K562 (cell line): Measurements from ENCODE around the gene ADI1. TPM values are rescaled to one million over a fixed set of nuclear protein-coding genes. Genes with fewer than 3 reads are reported as not detected.

Source experiments
- HDAC6 ChIP-seq: IDR thresholded peaks from 2 replicates; pipeline ENCODE4 v1.6.1; 2012; ENCODE audit warnings: low read depth, mild to moderate bottlenecking, control low read depth, inconsistent platforms, low read length, moderate library complexity
- MXI1 ChIP-seq: IDR thresholded peaks from 2 replicates; pipeline ENCODE4 v1.6.1; 2011; ENCODE audit warnings: low read depth, mild to moderate bottlenecking, improper control_type of control experiment, low read length
- PURB ChIP-seq: sonication (generic); formaldehyde crosslinking; IDR thresholded peaks from 2 replicates; pipeline ENCODE4 v1.9.0; 2021; ENCODE audit warnings: low read depth, mild to moderate bottlenecking, missing genetic modification reagents
- YY1 ChIP-seq, 3 experiments: IDR thresholded peaks; 2 replicates each; pipeline ENCODE4 v1.6.1; 2011; ENCODE audit warnings: low read length in 2 of 3, mild to moderate bottlenecking in 2 of 3, moderate library complexity in 2 of 3, borderline replicate concordance in 1 of 3, control low read depth in 1 of 3, low read depth in 1 of 3; ENCODE audit not compliant: insufficient read depth in 3 of 3, insufficient replicate concordance in 2 of 3, control insufficient read depth in 1 of 3, insufficient read length in 1 of 3; ENCODE audit errors: extremely low read depth in 1 of 3
- ZC3H11A ChIP-seq: IDR thresholded peaks from 2 replicates; pipeline ENCODE4 v1.6.1; 2012; ENCODE audit warnings: low read depth, low read length, improper control_type of control experiment
- ZNF780A ChIP-seq: fragments of 250-450 bp; sonication (Bioruptor Pico); IDR thresholded peaks from 2 replicates; pipeline ENCODE4 v1.5.0; 2021; ENCODE audit warnings: mild to moderate bottlenecking
- polyA plus RNA-seq, 8 experiments: library from polyadenylated mRNA; depleted of rRNA in 4 of 8; stranded (reverse) in 5 of 8; unstranded in 3 of 8; fragments of >200 nt; fragmentation: Nextera tagmentation in 2 of 8; fragmentation: Illumina TruSeq in 1 of 8; extraction: Ambion mirVana in 2 of 8; extraction: Trizol in 1 of 8; gene quantifications; 2 replicates each; pipeline versions ENCODE4 v1.2.1 to v1.2.3, GENCODE V29; 2011 to 2014; ENCODE audit warnings: inconsistent platforms in 1 of 8, missing spikeins in 1 of 8
- total RNA-seq, 7 experiments: library from RNA; depleted of rRNA in 6 of 7; stranded (reverse); fragments of >200 nt in 6 of 7; fragmentation: Illumina TruSeq in 2 of 7; extraction: Trizol in 2 of 7; gene quantifications; 2 replicates each; pipeline versions ENCODE4 v1.2.1 to v1.2.3, GENCODE V29; 2011 to 2021; ENCODE audit warnings: low replicate concordance in 1 of 7
- TF ChIP-seq, protein P1 (sequence below): fragments of 450-650 bp; IDR thresholded peaks from 2 replicates; pipeline ENCODE4 v1.6.1; 2016; ENCODE audit warnings: mild to moderate bottlenecking
- TF ChIP-seq, protein P2 (sequence below), 3 experiments: fragments of 200-800 bp in 1 of 3; fragments of 250-450 bp in 1 of 3; fragments of 450-650 bp in 1 of 3; sonication (Bioruptor Pico) in 1 of 3; sonication (Bioruptor generic) in 1 of 3; formaldehyde crosslinking in 1 of 3; IDR thresholded peaks; 2 replicates each; pipeline versions ENCODE4 v1.6.1 to v1.8.0; 2016 to 2022; ENCODE audit warnings: mild to moderate bottlenecking in 2 of 3, missing genetic modification characterization in 2 of 3, missing compliant biosample characterization in 1 of 3, moderate library complexity in 1 of 3

Gene ADI1
- total and polyA plus RNA-seq, 9 of the 15 experiments (the other 6 are each of a cell fraction or from before 2014, with no cell fraction given): 6.1 to 51.0 (median 27.1) TPM

DNA sequence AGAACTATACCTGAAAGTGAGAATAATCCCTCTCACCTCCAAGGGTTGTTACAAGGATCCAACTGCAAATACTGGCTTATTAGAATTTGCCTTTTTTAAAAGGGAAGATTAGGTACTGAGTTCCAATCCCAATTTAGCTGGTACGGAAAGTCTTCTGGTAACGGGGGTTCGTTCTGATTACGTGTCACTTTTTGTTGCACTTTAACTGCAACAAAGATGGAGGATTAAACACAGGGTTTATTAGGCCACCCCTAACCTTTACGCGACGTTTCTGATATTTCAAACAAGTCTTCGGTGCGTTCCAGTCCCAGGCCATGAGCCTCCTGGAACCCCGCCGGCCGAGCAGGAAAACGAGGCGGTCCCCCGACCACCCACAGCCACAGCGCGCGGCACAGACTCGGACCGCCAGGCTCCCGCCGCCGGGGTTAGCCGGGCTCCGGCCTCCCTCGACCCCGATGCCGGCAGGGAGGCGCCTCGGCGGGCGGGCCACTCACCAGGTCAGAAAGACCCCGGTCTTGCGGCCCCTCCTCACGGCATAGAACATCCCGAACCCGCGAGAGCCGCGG is 38.4 kb upstream of the ADI1 start (continued):
- TF ChIP-seq ZC3H11A (no peak), HDAC6 (no peak), MXI1 (no peak), YY1 (IDR thresholded peaks at IDR 0.05; ENCODE audit: borderline replicate concordance in 1 of 3, control insufficient read depth in 1 of 3, extremely low read depth in 1 of 3, insufficient read depth in 3 of 3, insufficient read length in 1 of 3, insufficient replicate concordance in 2 of 3, low read depth in 1 of 3, low read length in 2 of 3) (peak in 1 of 3 experiments; percentile 4), ZNF780A (CRISPR knock-in tag) (no peak), PURB (CRISPR knock-in tag) (0 out of 2 replicates have a peak, but pooled peaks have one; percentile 54)
- TF ChIP-seq, protein P1, sequence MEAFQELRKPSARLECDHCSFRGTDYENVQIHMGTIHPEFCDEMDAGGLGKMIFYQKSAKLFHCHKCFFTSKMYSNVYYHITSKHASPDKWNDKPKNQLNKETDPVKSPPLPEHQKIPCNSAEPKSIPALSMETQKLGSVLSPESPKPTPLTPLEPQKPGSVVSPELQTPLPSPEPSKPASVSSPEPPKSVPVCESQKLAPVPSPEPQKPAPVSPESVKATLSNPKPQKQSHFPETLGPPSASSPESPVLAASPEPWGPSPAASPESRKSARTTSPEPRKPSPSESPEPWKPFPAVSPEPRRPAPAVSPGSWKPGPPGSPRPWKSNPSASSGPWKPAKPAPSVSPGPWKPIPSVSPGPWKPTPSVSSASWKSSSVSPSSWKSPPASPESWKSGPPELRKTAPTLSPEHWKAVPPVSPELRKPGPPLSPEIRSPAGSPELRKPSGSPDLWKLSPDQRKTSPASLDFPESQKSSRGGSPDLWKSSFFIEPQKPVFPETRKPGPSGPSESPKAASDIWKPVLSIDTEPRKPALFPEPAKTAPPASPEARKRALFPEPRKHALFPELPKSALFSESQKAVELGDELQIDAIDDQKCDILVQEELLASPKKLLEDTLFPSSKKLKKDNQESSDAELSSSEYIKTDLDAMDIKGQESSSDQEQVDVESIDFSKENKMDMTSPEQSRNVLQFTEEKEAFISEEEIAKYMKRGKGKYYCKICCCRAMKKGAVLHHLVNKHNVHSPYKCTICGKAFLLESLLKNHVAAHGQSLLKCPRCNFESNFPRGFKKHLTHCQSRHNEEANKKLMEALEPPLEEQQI: no peak
- TF ChIP-seq, protein P2, sequence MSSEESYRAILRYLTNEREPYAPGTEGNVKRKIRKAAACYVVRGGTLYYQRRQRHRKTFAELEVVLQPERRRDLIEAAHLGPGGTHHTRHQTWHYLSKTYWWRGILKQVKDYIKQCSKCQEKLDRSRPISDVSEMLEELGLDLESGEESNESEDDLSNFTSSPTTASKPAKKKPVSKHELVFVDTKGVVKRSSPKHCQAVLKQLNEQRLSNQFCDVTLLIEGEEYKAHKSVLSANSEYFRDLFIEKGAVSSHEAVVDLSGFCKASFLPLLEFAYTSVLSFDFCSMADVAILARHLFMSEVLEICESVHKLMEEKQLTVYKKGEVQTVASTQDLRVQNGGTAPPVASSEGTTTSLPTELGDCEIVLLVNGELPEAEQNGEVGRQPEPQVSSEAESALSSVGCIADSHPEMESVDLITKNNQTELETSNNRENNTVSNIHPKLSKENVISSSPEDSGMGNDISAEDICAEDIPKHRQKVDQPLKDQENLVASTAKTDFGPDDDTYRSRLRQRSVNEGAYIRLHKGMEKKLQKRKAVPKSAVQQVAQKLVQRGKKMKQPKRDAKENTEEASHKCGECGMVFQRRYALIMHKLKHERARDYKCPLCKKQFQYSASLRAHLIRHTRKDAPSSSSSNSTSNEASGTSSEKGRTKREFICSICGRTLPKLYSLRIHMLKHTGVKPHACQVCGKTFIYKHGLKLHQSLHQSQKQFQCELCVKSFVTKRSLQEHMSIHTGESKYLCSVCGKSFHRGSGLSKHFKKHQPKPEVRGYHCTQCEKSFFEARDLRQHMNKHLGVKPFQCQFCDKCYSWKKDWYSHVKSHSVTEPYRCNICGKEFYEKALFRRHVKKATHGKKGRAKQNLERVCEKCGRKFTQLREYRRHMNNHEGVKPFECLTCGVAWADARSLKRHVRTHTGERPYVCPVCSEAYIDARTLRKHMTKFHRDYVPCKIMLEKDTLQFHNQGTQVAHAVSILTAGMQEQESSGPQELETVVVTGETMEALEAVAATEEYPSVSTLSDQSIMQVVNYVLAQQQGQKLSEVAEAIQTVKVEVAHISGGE (CRISPR knock-in tag; IDR thresholded peaks at IDR 0.05): 0 out of 6 replicates have a peak, but pooled peaks of 1 of the 3 experiments have one; percentile 34
- TF ChIP-seq, all 486 proteins: peak for 13
